Measurements from ENCODE around the gene CCDC34.

GRCh38 chr11:27309046-27309445 is 54.0 kb downstream of the CCDC34 start:
- no peak for TF ChIP-seq POLR2A (IDR thresholded peaks at IDR 0.05)
- TF ChIP-seq CTCF (IDR thresholded peaks at IDR 0.05): no peak
